ENCODE measurements around the gene MAP2K1. TPM values are rescaled to one million over a fixed set of nuclear protein-coding genes. Genes with fewer than 3 reads are reported as not detected.

MAP2K1 gene
- total and polyA plus RNA-seq, 9 of the 15 experiments (the other 6 are each of a cell fraction or from before 2014, with no cell fraction given), result 7.5 to 58.3 (median 30.0) TPM

GRCh38 chr15:66489179-66489791 is 102.6 kb downstream of the MAP2K1 start:
- in situ Hi-C loops (cut with MboI), result no loop called here

More at GRCh38 chr15:66489179-66489791, 102.6 kb downstream of the MAP2K1 start:
- no peak for ATAC-seq
- CTCF ChIA-PET (ENCODE audit: low intra/inter-chr PET ratio), result no interaction called here
- H3K4me2 ChIP-seq (ENCODE audit: insufficient read depth, low read length), result no peak overlapping the region
- H2AFZ ChIP-seq (ENCODE audit: low read depth, low read length), result no peak overlapping the region
- H3K79me2 ChIP-seq (ENCODE audit: control insufficient read depth, insufficient read depth, low read length), result peaks cover 4% of the 10 kb centered on the region; the same call in 1 of the 3 replicates
- H3K9ac ChIP-seq (ENCODE audit: insufficient read depth in 1 of 2, low read depth in 2 of 2, low read length in 2 of 2), result no peak overlapping the region
- no peak overlapping the region for H3K27ac ChIP-seq (ENCODE audit: extremely low read depth, low read depth, low read length)
- no peak overlapping the region for H3K4me3 ChIP-seq
- no peaks in the 10 kb centered on the region for H4K20me1 ChIP-seq (replicated peaks; ENCODE audit: control insufficient read depth, insufficient read depth, low read length)
- FAIRE-seq, result no peak
- H3K9me3 ChIP-seq (replicated peaks; ENCODE audit: control insufficient read depth, insufficient read depth, low read depth, low read length), result no peaks in the 10 kb centered on the region
- peaks cover 4 to 5% of the 10 kb centered on the region in 2 experiments; a peak in 3 of 5 replicates for H3K4me1 ChIP-seq (replicated peaks in 1 of 2; ENCODE audit: control insufficient read depth in 2 of 2, insufficient read depth in 2 of 2, low read length in 2 of 2)
- DNase-seq (ENCODE audit: extremely low read depth in 1 of 4, low spot score in 3 of 4), result no peak
- H3K36me3 ChIP-seq (ENCODE audit: control insufficient read depth, insufficient read depth, low read length), result peaks cover 92% of the 10 kb centered on the region
- no TSS peak for BruUV-seq (replicated peaks)
- TF ChIP-seq CCNT2 (IDR thresholded peaks at IDR 0.05; ENCODE audit: borderline replicate concordance, extremely low read depth, insufficient read length, low read depth, low read length), result no peak
- TF ChIP-seq HMGN3 (IDR thresholded peaks at IDR 0.05; ENCODE audit: borderline replicate concordance, extremely low read depth, insufficient read length, low read depth, low read length), result no peak
- no peak for TF ChIP-seq KLF1 (tag; IDR thresholded peaks at IDR 0.05)
- TF ChIP-seq ILF3 (IDR thresholded peaks at IDR 0.05; ENCODE audit: borderline replicate concordance), result no peak
- no peak for TF ChIP-seq ZBTB9 (CRISPR knock-in tag; IDR thresholded peaks at IDR 0.05)
- no peaks in the 10 kb centered on the region for H3K9me1 ChIP-seq (ENCODE audit: control insufficient read depth, insufficient read depth, low read length)
- POLR2A ChIA-PET, result interaction anchor here (0.6 to 1.5 kb wide), 6 partner anchors 9 to 1032 kb away, joined by 3 to 7 read pairs (median 3); partner anchors contain the start of genes C15orf61 and SNAPC5
- WGBS (ENCODE audit: insufficient coverage, low coverage, missing lambda C conversion rate), result 79% methylated on average over 6 of the region's 6 CpGs
- intact Hi-C loops (cut with micrococcal nuclease), result no loop called here
- no peaks in the 10 kb centered on the region for H3K27me3 ChIP-seq (ENCODE audit: control insufficient read depth in 2 of 2, insufficient read depth in 2 of 2, low read length in 2 of 2)
